ENCODE data around the gene GSTM1.
"Not testable (repeated sequence)": the region's sequence is repeated elsewhere in the genome, so short reads cannot be mapped to it uniquely, and the experiment has no call there.

DNA sequence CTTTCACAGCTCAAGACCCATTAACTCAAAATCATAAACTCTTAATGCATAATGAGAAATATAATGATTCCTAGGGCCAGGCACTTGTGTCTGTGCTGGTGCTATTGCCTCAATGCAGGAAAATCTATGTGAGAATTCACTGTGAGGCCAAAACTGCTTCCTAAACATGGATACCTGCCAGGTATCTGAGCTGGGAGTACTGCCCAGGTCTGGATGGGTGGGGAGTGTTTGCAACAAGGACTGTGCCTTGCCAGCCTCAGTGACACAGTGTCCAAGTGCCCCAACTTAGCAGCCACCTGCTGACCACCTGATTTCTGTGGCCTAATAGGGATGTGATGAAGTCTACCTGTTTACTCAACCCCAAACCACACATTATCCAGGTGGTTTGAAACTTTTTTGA is 22.2 kb downstream of the GSTM1 start:
- TF ChIP-seq, protein P1, sequence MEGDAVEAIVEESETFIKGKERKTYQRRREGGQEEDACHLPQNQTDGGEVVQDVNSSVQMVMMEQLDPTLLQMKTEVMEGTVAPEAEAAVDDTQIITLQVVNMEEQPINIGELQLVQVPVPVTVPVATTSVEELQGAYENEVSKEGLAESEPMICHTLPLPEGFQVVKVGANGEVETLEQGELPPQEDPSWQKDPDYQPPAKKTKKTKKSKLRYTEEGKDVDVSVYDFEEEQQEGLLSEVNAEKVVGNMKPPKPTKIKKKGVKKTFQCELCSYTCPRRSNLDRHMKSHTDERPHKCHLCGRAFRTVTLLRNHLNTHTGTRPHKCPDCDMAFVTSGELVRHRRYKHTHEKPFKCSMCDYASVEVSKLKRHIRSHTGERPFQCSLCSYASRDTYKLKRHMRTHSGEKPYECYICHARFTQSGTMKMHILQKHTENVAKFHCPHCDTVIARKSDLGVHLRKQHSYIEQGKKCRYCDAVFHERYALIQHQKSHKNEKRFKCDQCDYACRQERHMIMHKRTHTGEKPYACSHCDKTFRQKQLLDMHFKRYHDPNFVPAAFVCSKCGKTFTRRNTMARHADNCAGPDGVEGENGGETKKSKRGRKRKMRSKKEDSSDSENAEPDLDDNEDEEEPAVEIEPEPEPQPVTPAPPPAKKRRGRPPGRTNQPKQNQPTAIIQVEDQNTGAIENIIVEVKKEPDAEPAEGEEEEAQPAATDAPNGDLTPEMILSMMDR (IDR thresholded peaks at IDR 0.05), result not testable (repeated sequence)
- TF ChIP-seq POLR2A (IDR thresholded peaks at IDR 0.05), result not testable (repeated sequence)

Data from Peyer's patch (tissue), 4 donors.